PC-3 (cell line): ENCODE measurements around the gene CDK5R1. TPM values are rescaled to one million over a fixed set of nuclear protein-coding genes. Genes with fewer than 3 reads are reported as not detected.

Experiments used
- ATAC-seq: fragments of 200-7000 bp; cut with Tn5 transposase; 2 replicates; pipeline ENCODE4 v1.9.1; 2020; ENCODE audit warnings: mild to moderate bottlenecking, moderate library complexity
- BruUV-seq: library from RNA; stranded (reverse); fragments of 400-500 nt; replicated peaks from 2 replicates; lab custom pipeline; 2021; lab: Mats Ljungman, UMichigan
- CTCF ChIA-PET: fragments of 300-600 bp; sonication (Branson Sonifier 250); formaldehyde crosslinking; loops from one replicate; lab custom pipeline; 2022; ENCODE audit warnings: antibody characterized with exemption; lab: Charles Lee
- POLR2A ChIA-PET: fragments of 300-600 bp; sonication (Branson Sonifier 250); formaldehyde crosslinking; loops from one replicate; lab custom pipeline; 2022; ENCODE audit warnings: antibody characterized with exemption; ENCODE audit not compliant: unreplicated experiment; lab: Charles Lee
- DNase-seq: peaks from one replicate; pipeline ENCODE4 v3.0.0-alpha.2; 2015
- H2AFZ ChIP-seq: fragments of 300-600 bp; sonication (generic); 2 replicates; pipeline ENCODE4 v1.6.0; 2016; ENCODE audit warnings: antibody characterized with exemption, low read length
- H3F3A ChIP-seq: fragments of 300-600 bp; sonication (generic); one replicate; pipeline ENCODE4 v1.6.0; 2017; ENCODE audit warnings: antibody characterized with exemption, low read length, control low read depth, mild to moderate bottlenecking; ENCODE audit not compliant: unreplicated experiment
- H3K27ac ChIP-seq: fragments of 300-600 bp; sonication (generic); 2 replicates; pipeline ENCODE4 v1.5.1; 2016; ENCODE audit warnings: mild to moderate bottlenecking, low read length
- H3K27me3 ChIP-seq: fragments of 300-600 bp; sonication (generic); 2 replicates; pipeline ENCODE4 v1.6.1; 2016; ENCODE audit warnings: low read length, mixed read lengths
- H3K36me3 ChIP-seq: fragments of 300-600 bp; sonication (generic); 2 replicates; pipeline ENCODE4 v1.6.1; 2016; ENCODE audit warnings: low read depth, mixed run types, low read length, mixed read lengths
- H3K4me1 ChIP-seq: fragments of 300-600 bp; sonication (generic); 2 replicates; pipeline ENCODE4 v1.5.1; 2016; ENCODE audit warnings: low read length; ENCODE audit not compliant: insufficient read depth
- H3K4me2 ChIP-seq: fragments of 300-600 bp; sonication (generic); 2 replicates; pipeline ENCODE4 v1.6.0; 2016; ENCODE audit warnings: low read length
- H3K4me3 ChIP-seq: fragments of 300-600 bp; sonication (generic); 2 replicates; pipeline ENCODE4 v1.5.1; 2016; ENCODE audit warnings: mild to moderate bottlenecking, low read length, mixed read lengths
- H3K79me2 ChIP-seq: fragments of 300-600 bp; sonication (generic); 2 replicates; pipeline ENCODE4 v1.6.1; 2017; ENCODE audit warnings: low read length, mixed read lengths
- H3K9ac ChIP-seq: fragments of 300-600 bp; sonication (generic); 2 replicates; pipeline ENCODE4 v1.6.0; 2016; ENCODE audit warnings: mild to moderate bottlenecking, low read length
- H3K9me2 ChIP-seq: fragments of 300-600 bp; sonication (generic); replicated peaks from 2 replicates; pipeline ENCODE4 v1.6.1; 2016; ENCODE audit warnings: mixed run types, low read length, mixed read lengths
- H3K9me3 ChIP-seq: fragments of 300-600 bp; sonication (generic); 2 replicates; pipeline ENCODE4 v1.6.1; 2016; ENCODE audit warnings: low read length, mixed read lengths
- H4K20me1 ChIP-seq: fragments of 300-600 bp; sonication (generic); 2 replicates; pipeline ENCODE4 v1.6.1; 2016; ENCODE audit warnings: low read length, mixed read lengths
- CTCF ChIP-seq: fragments of 300-600 bp; sonication (generic); conservative IDR thresholded peaks from 2 replicates; pipeline ENCODE4 v1.5.1; 2017; ENCODE audit warnings: antibody characterized with exemption, low read depth, mild to moderate bottlenecking, low read length
- EZH2 ChIP-seq: fragments of 300-600 bp; sonication (generic); IDR thresholded peaks from one replicate; pipeline ENCODE4 v1.6.1; 2017; ENCODE audit warnings: antibody characterized with exemption, mild to moderate bottlenecking, low read length; ENCODE audit not compliant: unreplicated experiment
- EZH2phosphoT487 ChIP-seq: fragments of 300-600 bp; sonication (generic); IDR thresholded peaks from 2 replicates; pipeline ENCODE4 v1.6.1; 2018; ENCODE audit warnings: mild to moderate bottlenecking, antibody characterized with exemption, low read length, borderline replicate concordance
- intact Hi-C: fragments of 100-400 bp; cut with micrococcal nuclease; formaldehyde crosslinking; loops from 2 replicates; pipeline ENCODE4 v1.9.0; 2023
- total RNA-seq: library from RNA; depleted of rRNA; stranded (reverse); fragments of >200 nt; gene quantifications from 2 replicates; pipeline ENCODE4 v1.2.3, GENCODE V29; 2014

Gene CDK5R1
- total RNA-seq, 1 experiment from 2014 or later: 1.7 TPM

GRCh38 chr17:32443827-32444300, 42.9 kb upstream of the CDK5R1 start:
- Histone ChIP-seq H3K36me3 (peaks cover 20% of the 10 kb centered on the region), H3K9ac (no peak overlapping the region), H4K20me1 (peaks cover 19% of the 10 kb centered on the region), H3K9me2 (no peaks in the 10 kb centered on the region), H3K9me3 (no peaks in the 10 kb centered on the region), H3K27ac (no peak overlapping the region), H2AFZ (peak overlapping the region; percentile 64), H3K79me2 (peaks cover 46% of the 10 kb centered on the region), H3K4me1 (peaks cover 16% of the 10 kb centered on the region), H3K27me3 (no peaks in the 10 kb centered on the region), H3K4me3 (peak overlapping the region; percentile 89), H3F3A (no peaks in the 10 kb centered on the region), H3K4me2 (peak overlapping the region; percentile 57)
- ChIA-PET CTCF (interaction anchor here (0.6 to 1.2 kb wide), 6 partner anchors 8 to 338 kb away, joined by 3 to 8 read pairs (median 3); no protein-coding TSS in a partner anchor), POLR2A (interaction anchor here (0.6 kb wide), 1 partner anchor 1164 kb away, joined by 4 read pairs; no protein-coding TSS in a partner anchor)
- intact Hi-C loops: no loop called here
- no peak for DNase-seq
- no peak for ATAC-seq
- BruUV-seq: no TSS peak
- TF ChIP-seq EZH2phosphoT487: no peak
- no peak for TF ChIP-seq EZH2
- TF ChIP-seq CTCF: no peak

- peak within 1 kb of the TSS; percentile 74 for H2AFZ ChIP-seq
- ATAC-seq (peak; percentile 93), DNase-seq (peak; percentile 94)
- TF ChIP-seq CTCF: peak; percentile 75
- TF ChIP-seq EZH2: no peak
- H3K9me3 ChIP-seq: no peaks in the 10 kb centered on the region
- peak within 1 kb of the TSS; percentile 100 for H3K9ac ChIP-seq
- ChIA-PET CTCF (interaction anchor here (0.6 to 1.2 kb wide), 6 partner anchors 8 to 337 kb away, joined by 3 to 8 read pairs (median 3); no protein-coding TSS in a partner anchor), POLR2A (interaction anchor here (0.5 to 0.6 kb wide), 2 partner anchors 13 to 1164 kb away, joined by 4 to 5 read pairs; no protein-coding TSS in a partner anchor)
- no peaks in the 10 kb centered on the region for H3K9me2 ChIP-seq
- H3K79me2 ChIP-seq: peaks cover 52% of the 10 kb centered on the region
- peak within 1 kb of the TSS; percentile 89 for H3K4me3 ChIP-seq
- H4K20me1 ChIP-seq: peaks cover 21% of the 10 kb centered on the region
- H3F3A ChIP-seq: no peaks in the 10 kb centered on the region
- peaks cover 16% of the 10 kb centered on the region for H3K4me1 ChIP-seq
- H3K4me2 ChIP-seq: peak within 1 kb of the TSS; percentile 95
- H3K36me3 ChIP-seq: peaks cover 26% of the 10 kb centered on the region
- intact Hi-C loops: no loop called here
- no peaks in the 10 kb centered on the region for H3K27me3 ChIP-seq
- peak within 1 kb of the TSS; percentile 89 for H3K27ac ChIP-seq
- BruUV-seq: TSS peak; percentile 100
These were observed 42.3 kb upstream of the CDK5R1 start, which contains the start of gene PSMD11 for GRCh38 chr17:32444301-32445073. PSMD11 (plus strand) TSS chr17:32444510; CDS start chr17:32444524, 14 bp downstream.
